K562 (cell line): ENCODE measurements around the gene NOA1.

ENCODE experiments used
- JUND ChIP-seq, 2 experiments: IDR thresholded peaks; 2 replicates in 1 of 2; 3 replicates in 1 of 2; pipeline ENCODE4 v1.6.1; 2011; ENCODE audit warnings: borderline replicate concordance in 2 of 2, low read depth in 2 of 2, low read length in 2 of 2, improper control_type of control experiment in 1 of 2, missing biosample characterization in 1 of 2, missing genetic modification characterization in 1 of 2, missing genetic modification reagents in 1 of 2
- TFAM ChIP-seq: fragments of 250-450 bp; sonication (Bioruptor Pico); conservative IDR thresholded peaks from 2 replicates; pipeline ENCODE4 v1.5.0; 2021; ENCODE audit warnings: mild to moderate bottlenecking, moderate library complexity
- ZNF551 ChIP-seq: fragments of 250-450 bp; sonication (Bioruptor Pico); IDR thresholded peaks from 2 replicates; pipeline ENCODE4 v1.5.0; 2021; ENCODE audit warnings: mild to moderate bottlenecking, moderate library complexity

DNA sequence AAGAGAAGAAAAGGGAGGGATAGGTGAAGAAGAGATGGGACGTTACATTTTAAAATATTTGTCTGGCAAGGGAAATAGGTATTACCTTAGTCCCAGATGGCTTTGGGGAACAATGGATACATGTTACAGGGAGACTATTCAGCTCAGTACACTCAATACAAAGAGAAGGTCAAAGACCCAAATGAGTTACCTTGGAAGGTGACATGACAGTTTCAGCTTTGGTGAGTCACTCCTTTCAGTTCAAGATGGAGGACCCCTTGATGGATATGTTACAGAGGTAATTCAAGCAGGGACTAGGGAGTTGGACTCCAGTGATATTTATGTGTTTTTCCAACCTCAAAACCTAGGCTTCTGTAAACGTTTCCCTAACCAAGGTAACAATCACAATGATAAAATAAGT lies 5.0 kb downstream of the NOA1 start:
- no peak for TF ChIP-seq TFAM
- TF ChIP-seq ZNF551 (CRISPR knock-in tag), result no peak
- no peak for TF ChIP-seq JUND (IDR thresholded peaks at IDR 0.05; ENCODE audit: borderline replicate concordance, low read depth, low read length)
- TF ChIP-seq JUND (tag; IDR thresholded peaks at IDR 0.05; ENCODE audit: borderline replicate concordance, low read depth, low read length), result no peak
